T-helper 2 cell treated with Interferon-gamma antibody and Interleukin-4, amounts not matched to agents 100 ng/mL and 5 ng/mL, for 36 hours (primary cell): ENCODE measurements around the gene FIGN. TPM values are rescaled to one million over a fixed set of nuclear protein-coding genes. Genes with fewer than 3 reads are reported as not detected.

Source experiments
- intact Hi-C: fragments of 100-400 bp; cut with micrococcal nuclease; formaldehyde crosslinking; loops from one replicate; pipeline ENCODE4 v1.15.1; 2023
- total RNA-seq: library from RNA; stranded (reverse); gene quantifications from 2 replicates; pipeline ENCODE4 v1.2.3, GENCODE V29; 2022

FIGN gene
- total RNA-seq, 1 donor from 2014 or later: not detected

DNA sequence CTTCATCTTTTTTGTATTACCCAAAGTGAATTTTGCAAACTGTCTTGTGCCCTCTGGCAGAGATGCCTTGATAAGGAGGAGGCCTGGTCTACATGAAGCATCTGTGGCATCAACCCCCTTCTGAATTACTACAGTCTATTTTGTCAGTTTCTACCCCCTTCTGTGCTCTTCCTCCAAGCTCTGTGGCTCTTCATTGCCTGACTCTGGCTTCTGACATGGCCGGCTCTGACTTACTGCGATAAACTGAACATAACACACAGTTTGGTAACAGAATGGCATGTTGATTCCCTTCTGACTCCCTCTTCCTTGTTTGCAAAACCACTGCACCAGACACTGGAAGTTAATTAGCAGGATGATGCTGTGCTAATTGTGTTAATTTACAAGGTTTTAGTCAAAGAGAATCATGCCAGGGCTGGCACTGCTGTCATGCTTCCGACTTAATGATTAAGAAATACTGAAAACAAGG is 122.5 kb downstream of the FIGN start:
- intact Hi-C loops: no loop called here

DNA sequence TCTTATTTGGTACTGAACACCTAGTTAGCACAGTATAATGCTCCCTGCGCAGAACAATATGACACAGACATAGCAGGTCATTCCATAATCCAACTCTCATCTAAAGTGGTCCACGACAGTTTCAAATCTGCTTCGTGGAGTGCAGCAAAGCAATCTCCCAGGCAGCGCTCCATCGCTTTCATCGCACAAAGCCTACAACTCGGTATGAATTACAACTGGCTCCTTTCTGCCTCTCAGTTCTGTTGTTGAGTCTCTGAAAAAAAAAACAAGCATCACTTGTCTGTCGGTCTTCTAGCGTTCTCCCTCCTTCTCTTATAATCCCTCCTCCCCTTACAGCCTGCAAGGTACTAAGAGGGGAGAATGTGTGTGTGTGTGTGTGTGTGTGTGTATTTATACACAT is 123.5 kb downstream of the FIGN start:
- intact Hi-C loops: no loop called here

DNA sequence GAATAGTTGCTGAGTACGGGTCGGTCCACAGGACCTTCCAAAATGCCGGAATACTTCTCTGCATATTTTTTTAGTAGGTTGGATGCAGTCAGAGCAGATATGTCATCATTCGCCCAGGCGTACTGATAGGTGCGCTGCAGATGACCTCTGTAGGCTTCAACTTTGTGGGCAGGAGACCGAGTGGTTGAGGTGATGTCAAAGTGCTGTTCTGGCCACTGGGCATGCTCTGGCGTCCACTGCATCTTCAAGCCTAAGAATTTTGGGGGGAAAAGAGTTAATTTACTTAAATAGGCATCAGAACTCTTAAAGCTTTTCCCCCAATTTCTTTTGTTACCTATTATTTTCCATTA is 124.3 kb downstream of the FIGN start:
- intact Hi-C loops: no loop called here

DNA sequence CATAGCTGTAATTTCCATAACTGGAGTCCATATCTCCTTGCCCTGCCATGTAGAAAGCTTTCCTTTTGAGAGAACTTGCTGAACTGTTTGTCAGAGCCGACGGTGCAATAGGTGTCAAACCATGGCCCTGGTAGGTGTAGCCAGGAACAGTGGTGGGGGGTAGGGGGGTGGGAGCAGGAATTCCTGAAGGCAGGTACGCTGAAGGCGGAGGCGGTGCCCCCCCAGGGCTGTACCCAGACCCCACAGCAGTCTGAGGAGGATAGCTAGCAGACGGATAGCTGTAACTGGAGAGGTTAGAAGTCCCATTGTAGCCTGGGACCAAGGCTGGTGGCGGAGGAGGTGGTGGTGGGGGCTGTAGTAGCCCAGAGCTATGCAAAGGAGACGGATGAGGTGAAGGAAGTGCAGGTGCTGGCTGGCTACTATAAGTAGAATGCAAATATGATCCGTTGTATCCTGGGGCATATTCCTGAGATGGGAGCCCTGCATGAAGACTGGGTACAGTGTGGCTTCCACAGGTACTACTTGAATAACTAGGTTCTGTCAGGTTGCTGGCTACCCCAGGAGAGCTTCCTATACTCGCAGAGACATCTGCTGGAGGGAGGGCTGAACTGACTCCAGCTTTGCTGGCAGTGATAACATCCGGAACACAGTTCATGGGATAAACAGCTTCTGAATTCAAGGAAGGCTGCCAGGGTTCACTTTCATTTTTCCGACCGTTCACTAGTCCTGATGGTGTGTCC is 124.8 kb downstream of the FIGN start:
- intact Hi-C loops: no loop called here

DNA sequence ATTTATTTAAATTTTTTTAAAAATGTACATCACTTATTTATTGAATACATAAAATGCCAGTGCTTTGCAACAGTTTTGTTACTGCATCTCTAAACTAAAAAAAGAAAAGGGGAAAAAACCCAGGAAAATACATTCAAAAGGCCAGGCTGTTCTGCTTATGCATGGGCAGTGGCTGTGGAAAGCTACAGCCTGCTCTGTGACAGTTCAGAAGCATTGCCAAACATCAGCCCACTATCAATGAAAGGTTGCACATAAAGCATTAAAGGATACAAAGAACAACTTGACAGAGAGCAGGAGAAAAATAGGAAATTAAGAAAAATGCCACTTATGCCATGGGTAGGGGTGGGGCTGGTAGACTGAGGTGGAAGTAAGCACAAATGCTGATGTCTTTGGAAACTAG is 128.2 kb downstream of the FIGN start:
- intact Hi-C loops: no loop called here

DNA sequence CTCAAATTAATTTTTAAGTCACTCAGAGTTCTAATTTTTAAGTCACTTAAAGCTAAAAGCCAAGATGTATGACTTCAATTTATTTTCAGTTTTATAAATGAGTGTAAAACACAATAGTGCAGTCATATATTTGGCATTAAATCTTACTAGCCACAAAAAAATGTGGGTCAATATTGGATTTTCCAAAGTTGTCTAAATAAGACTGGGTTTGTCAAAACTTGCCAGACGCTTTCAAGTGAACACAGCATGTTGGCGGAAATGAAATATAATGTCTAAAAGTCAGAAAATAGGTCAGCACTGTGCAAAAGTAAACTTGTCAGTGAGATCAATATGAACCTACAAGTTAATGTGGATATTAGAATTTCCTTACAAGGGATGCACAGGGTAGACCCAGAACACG is 128.9 kb downstream of the FIGN start:
- intact Hi-C loops: no loop called here

DNA sequence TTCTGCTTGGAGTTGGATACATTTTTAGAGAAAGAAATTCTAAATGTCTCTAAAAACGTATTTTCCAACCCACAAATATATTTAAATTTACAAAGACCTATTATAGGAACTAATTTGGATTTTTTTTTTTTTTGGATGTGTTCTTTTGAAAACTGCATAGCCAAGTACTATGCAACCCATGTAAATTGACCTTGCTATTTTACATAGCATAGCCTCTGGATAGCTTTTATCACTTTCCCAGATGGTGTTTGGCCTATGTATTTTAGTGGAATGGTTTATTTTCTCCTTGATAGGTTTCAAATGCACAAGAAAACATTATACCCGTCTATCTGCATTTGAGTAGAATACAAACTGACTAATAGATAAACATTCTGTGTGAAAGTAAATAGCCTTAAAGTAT is 130.0 kb downstream of the FIGN start:
- intact Hi-C loops: no loop called here

DNA sequence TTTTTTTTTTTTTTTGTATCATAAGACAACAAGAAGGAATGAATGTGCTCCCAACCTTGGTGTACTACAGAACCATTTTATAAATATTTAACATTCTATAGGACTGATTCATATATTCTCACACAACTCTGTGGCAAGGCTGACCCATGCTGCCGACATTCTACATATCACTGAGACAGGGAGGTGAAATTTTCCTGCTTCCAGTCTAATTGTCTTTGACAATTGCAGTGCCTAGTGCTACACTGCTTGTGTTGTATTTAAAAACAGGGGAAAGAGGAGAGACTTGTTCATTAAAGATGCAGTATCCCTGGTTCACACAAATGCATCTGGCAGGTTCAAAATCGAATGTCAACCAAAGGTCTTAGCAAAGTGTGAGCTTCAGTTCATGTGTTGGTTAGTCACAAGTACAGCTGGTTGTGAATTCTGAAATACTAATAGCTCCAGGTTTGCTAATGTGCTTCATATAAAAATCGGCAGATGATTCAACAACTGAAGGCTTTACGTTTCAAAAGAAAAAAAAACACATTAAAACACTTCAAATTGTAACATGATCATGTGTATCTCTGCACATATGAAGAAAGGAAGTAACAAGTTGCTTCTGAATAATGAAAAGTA is 130.8 kb downstream of the FIGN start:
- intact Hi-C loops: no loop called here

DNA sequence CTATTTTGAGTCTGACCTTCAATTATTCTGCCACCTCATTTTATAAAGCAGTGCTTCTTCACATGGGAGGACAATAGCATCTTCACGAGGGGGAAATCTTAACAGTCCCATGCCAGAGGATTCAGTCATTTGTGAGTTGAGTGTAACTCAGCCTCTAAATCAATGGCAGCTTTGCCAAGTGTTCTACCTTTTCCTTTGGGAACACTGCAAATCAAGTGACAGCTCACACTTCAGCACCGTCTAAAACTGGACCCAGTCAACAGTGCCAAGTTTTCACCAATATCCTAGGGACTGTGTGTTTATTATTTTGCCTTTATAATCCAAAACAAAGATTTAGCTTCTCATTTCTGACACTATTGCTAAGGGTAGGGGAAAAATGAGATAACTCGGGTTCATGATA is 133.6 kb downstream of the FIGN start:
- intact Hi-C loops: no loop called here

DNA sequence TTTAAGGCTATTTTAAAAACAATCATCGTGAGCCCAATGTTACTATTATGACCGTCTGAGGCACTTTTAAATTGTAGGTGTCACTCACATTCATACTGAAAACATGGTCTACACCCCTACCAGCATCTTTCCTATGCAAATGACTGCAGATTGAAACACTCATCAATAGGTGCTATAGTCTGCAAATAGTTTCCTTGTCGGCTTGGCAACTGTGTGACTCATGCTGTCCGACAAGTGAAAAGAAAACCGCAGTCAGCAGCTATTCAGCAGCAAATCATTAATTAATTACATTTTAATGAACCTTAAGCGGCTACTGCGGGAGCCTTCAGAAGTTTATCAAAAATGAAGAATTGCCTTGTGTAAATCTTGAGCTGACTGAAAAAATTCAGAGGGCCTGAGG is 134.4 kb downstream of the FIGN start:
- intact Hi-C loops: no loop called here

DNA sequence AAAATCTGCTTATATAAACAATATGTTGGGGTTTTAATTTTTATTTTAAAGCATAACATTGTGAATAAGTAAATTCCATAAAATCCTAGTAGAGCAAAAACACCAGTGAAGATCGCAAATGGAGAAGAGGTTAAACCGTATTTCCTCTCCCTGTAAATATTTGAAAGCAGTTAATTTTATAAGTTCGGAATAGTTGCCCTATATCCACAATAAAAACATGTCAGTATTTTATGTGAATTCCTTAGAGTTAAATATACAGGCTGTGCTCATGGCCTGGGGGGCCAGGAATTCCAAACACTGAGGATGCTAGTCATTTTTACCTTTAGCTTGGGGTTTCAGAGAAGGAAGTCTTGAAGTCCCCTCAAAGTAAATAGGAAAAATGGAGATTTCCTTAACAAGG is 135.0 kb downstream of the FIGN start:
- intact Hi-C loops: no loop called here

DNA sequence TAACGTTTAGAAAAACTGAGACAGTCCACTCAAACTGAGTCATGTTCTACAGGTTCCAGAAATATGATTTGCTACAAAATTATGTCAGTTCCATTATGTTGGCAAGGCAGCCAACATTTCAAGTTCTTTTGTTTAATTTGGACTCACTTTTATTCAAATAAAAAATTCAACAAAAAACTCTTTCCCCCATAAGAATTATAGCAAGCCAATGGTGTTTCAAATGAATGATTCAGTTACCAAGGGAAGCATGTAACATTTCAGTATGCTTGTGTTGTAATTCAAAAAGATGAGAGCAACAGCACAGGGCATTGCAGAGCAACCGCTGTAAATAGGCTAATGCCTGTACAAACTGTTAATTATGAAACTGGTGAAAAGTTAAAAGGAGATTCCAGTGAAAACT is 140.8 kb downstream of the FIGN start:
- intact Hi-C loops: no loop called here

DNA sequence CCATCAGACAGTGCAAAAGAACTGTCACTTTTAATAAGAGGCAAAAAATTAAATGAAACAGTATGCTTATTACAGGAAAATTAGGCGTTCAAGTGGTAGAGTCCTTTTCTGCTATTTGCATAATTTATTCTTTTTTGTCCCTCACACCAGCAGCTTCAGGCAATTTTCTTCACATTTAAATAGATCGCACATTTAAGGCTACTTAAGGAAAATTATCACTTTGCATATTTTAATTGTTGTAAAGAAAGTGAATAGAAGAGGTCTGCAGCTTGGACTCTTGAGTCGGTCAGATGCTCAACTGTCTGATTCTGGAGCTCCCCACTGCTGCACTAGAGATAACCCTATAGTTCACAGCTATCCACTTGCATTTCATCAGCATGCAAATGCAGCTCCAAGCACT is 141.3 kb downstream of the FIGN start:
- intact Hi-C loops: no loop called here

DNA sequence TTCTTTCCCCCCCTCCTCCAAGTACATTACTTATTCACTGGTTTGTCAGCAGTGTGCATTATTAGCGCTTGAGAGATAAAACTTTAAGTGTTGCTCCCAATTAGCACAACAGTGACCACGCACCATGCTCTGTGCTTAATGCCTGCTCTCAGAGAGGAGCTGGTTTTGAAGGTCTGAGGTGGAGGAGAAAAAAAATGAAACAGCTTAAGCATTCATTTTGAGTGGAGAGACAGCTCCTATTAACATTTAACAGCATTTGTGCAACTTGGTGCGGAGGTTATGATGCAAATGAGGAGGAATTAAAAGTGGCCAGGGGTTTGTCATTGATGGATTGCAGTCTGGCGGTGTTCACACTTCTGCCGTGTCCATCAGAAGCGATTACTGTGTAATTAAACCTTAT is 141.8 kb downstream of the FIGN start:
- intact Hi-C loops: no loop called here

DNA sequence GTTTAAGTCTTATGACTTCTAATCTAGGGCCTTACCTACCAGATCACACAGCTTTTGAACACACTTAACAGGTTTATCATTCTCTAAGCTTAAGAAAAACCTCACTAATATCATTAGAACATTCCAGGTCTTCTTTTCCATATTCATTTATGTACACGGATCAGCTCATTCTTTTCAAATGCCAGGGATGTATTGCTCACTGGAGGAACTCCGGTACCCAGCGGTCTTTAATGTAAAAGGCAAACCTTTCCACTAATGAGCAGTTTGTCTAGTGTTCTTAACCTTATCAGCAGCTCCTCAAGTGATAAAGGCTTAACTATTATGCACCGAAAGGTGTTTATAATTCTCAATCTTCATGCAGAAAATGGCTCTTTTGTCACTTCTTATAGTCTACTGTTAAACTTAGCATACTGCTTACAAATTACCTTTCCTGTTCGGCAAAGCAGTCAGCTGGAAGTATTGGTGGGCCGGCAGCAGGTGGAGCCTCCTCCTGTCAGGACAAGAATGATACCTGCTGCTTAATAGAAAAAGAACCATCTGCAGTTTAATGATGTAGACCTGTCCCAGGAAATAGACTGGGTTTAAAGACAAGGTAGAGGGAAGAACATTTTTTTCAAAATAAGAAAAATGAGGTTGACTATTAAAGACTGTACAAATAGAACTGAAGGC is 142.7 kb downstream of the FIGN start:
- intact Hi-C loops: no loop called here

DNA sequence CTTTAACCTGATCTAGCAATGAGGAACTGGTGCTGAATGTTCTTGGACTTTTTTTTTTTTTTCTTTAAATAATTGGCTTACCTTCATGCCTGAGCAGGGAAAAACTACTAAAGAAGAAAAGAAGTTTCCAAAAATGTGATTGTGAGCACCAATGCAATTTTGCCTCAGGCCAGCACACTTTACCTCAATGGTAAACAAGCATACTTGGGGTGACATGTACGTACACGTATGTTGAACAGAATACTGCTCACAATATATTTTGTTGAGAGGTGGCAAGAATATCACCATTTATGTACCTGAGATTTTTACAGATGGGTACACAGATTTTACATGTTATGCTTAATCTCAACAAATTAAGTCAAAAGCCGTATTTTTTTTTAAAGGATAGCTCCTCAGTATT is 144.3 kb downstream of the FIGN start:
- intact Hi-C loops: no loop called here

DNA sequence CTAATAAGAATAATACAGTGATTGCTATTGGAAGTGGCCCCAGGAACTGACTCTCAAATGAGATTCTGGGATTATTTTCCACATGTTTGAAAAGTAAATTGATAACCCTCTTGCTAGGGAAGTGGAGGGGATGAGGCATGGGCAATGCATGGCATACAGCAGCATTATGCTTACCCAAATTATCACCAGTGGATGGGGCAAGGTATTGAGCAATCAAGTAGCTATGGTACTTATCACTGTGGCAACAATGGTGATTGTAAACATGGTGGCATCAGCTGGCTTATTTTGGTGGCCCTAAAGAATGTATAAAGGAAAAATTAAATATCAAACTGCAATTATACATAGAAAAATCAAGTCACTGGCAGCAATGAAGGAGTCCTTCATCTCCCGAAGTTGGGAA is 155.1 kb downstream of the FIGN start:
- intact Hi-C loops: no loop called here

DNA sequence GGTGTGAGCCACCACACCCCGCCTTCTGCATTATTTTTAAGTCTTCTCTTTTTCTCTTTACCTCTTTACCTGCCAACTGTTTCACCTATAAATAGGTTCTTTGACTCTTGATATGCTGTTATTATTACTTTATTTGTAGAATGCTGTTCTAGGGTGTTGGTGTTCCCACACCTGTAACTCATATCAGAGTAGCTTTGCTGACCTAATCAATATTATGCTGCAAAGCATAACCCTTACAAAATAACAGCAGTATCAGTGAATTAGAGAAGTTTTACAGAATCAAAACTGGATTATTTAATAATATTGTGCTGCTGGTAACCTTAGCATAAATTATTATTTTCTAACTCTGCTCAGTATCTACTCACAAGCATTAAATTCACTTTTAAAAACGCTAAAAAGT is 161.5 kb downstream of the FIGN start:
- intact Hi-C loops: no loop called here

DNA sequence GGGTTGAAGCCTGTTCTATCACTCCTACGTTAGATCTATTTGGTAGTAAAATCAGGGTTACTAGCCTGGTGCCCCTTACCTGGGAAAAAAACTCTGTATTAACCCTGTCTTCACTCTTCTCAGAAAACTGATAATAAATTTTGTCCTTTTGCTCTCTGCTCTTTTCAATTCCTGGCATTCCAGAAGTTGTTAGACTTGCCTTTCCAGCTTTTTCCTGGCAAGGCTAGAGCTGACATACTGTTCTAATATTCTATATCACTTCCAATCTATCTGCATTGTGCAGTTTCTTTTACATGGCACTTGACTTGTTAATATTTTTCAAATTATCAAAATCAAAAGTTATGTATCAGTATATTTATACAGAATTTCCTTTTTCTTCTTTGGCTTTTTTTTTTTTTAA is 162.2 kb downstream of the FIGN start:
- intact Hi-C loops: no loop called here

DNA sequence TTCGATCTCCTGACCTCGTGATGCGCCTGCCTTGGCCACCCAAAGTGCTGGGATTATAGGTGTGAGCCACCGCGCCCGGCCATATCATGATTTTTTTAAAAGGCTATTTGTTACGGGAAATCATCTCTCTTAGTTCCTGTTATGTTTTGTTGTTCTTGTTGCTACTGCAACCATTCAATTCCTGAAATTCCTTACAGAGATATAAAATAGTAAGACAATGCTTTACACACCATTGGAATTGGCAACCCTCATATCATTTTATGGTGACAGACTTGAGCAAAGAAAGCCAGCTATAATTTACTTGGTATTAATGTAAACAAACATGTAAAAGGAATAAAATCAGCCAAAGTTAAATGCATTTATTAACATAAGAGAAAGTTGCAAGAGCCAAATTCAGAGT is 163.0 kb downstream of the FIGN start:
- intact Hi-C loops: no loop called here

DNA sequence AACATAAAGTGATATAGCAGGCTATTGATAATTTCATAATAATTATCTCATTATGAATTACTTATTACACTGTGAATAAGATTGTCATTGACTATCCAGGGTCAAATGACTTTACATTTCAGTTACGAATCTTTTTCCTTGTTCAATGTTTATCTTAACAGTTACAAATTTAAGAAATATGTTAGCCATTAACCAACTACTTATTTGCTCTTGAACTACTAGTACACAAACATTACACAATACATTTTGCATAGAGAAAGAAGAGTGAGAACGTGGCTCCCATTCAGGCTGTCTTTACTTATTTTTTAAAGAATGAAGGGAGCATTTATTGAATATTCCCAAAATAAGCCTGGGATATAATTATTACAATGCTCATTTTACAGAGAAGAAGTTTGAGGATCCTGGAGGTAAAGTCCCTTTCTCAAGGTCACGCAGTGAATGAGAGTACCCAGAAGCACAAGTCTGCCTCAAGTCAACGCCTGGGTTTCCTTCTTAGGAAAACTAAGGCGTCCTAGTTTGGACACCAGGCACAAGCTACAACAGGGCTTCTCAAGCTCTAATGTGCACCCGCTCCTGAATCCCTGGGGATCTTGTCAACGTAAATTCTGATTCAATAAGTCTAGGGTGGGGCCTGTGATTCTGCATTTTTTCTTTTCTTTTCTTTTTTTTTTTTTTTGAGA is 164.2 kb downstream of the FIGN start:
- intact Hi-C loops: no loop called here

DNA sequence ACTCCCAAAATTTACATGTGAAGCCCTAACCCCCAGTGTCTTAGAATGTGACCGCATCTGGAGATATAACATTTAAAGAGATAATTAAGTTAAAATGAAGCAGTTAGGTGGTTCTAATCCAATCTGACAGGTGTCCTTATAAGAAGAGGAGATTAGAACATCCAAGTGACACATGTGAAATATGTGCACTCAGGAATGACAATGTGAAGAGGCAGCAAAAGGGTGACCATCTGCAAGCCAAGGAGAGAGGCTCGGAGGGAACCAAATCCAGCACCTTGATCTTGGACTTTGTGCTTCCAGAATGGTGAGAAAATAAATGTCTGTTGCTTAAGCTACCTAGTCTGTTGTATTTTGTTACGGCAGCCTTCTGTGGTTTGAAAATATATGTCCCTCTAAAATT is 165.4 kb downstream of the FIGN start:
- intact Hi-C loops: no loop called here
